CD4-positive, alpha-beta T cell treated with Interleukin-15 for 4 hours (primary cell): ENCODE measurements around the gene UBE2L5.

ENCODE experiments used
- DNase-seq: peaks from one replicate; pipeline ENCODE4 v3.0.0-alpha.2; 2020; ENCODE audit warnings: low spot score

UBE2L5 gene

GRCh38 chr13:30477346-30478195, 55.3 kb downstream of the UBE2L5 start:
- no peak for DNase-seq
